Measurements from ENCODE around the gene CPVL.

GRCh38 chr7:28998105-28998504, 148.2 kb downstream of the CPVL start:
- TF ChIP-seq POLR2A (IDR thresholded peaks at IDR 0.05; ENCODE audit: low read depth, low read length) (no peak), POLR2AphosphoS5 (IDR thresholded peaks at IDR 0.05; ENCODE audit: low read depth, low read length) (no peak), TAF1 (IDR thresholded peaks at IDR 0.05; ENCODE audit: borderline replicate concordance, low read depth, low read length) (no peak)

Data from GM12892 (cell line).